ENCODE data around the gene ZNF311. TPM values are rescaled to one million over a fixed set of nuclear protein-coding genes. Genes with fewer than 3 reads are reported as not detected.
"Not testable (repeated sequence)": the region's sequence is repeated elsewhere in the genome, so short reads cannot be mapped to it uniquely, and the experiment has no call there.

ZNF311 gene
- total RNA-seq, 2 experiments from 2014 or later: 0.25 to 0.31 TPM

DNA sequence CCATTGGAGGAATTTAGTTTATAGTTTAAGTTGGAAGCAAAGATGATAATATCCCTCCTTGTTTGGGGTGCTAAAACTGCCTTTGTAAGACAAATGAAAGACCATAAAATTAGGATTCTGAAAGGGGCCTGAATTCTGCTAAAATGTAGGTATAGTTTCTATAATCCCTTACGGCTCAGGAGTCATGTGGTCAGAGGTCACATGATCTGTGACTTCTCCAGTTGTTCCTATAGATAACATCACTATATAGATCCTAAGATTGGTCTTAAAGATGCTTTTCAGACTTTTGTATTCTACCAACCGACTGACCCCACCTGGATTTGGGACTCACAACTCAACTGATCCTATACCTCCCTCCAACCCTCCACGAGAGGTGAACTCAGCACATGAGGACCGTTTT lies 36.6 kb downstream of the ZNF311 start:
- Histone ChIP-seq H3K27ac (ENCODE audit: low read depth in 1 of 2, low read length in 2 of 2) (no peak overlapping the region), H3K4me3 (ENCODE audit: low read length) (no peak overlapping the region), H3K4me1 (ENCODE audit: insufficient read depth, low read length) (no peaks in the 10 kb centered on the region), H3K27me3 (ENCODE audit: control insufficient read depth in 1 of 2, insufficient read depth in 2 of 2, low read length in 2 of 2) (peaks cover 0 to 2% of the 10 kb centered on the region in 2 experiments), H3K36me3 (ENCODE audit: insufficient read depth, low read length) (no peaks in the 10 kb centered on the region), H3K9me3 (ENCODE audit: control insufficient read depth in 1 of 2, insufficient read depth in 1 of 2, low read length in 2 of 2) (peaks cover 7 to 12% of the 10 kb centered on the region in 2 experiments)
- no peak for DNase-seq
- Mint-ChIP-seq H3K4me1 (ENCODE audit: low read depth) (no peaks in the 10 kb centered on the region), H3K27ac (no peak overlapping the region), H3K9me3 (peaks cover 7% of the 10 kb centered on the region), H3K4me3 (no peak overlapping the region), H3K36me3 (ENCODE audit: low read depth) (no peaks in the 10 kb centered on the region), H3K27me3 (peaks cover 24% of the 10 kb centered on the region)
- ChIA-PET CTCF (no interaction called here), POLR2A (no interaction called here)
- intact Hi-C loops (cut with DNase I, micrococcal nuclease): no loop called here
- TF ChIP-seq, protein P1, sequence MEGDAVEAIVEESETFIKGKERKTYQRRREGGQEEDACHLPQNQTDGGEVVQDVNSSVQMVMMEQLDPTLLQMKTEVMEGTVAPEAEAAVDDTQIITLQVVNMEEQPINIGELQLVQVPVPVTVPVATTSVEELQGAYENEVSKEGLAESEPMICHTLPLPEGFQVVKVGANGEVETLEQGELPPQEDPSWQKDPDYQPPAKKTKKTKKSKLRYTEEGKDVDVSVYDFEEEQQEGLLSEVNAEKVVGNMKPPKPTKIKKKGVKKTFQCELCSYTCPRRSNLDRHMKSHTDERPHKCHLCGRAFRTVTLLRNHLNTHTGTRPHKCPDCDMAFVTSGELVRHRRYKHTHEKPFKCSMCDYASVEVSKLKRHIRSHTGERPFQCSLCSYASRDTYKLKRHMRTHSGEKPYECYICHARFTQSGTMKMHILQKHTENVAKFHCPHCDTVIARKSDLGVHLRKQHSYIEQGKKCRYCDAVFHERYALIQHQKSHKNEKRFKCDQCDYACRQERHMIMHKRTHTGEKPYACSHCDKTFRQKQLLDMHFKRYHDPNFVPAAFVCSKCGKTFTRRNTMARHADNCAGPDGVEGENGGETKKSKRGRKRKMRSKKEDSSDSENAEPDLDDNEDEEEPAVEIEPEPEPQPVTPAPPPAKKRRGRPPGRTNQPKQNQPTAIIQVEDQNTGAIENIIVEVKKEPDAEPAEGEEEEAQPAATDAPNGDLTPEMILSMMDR (IDR thresholded peaks at IDR 0.05): no peak
- no peak for ATAC-seq (ENCODE audit: poor library complexity)

DNA sequence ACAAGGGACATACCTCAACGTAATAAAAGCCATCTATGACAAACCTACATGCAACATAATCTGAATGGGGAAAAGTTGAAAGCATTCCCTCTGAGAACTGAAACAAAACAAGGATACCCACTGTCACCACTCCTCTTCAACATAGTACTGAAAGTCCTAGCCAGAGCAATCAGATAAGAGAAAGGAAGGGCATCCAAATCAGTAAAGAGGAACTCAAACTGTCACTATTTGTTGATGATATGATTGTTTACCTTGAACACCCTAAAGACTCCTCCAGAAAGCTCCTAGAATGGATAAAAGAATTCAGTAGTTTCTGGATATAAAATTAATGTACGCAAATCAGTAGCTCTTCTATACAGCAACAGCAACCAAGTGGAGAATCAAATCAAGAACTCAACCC lies 39.4 kb downstream of the ZNF311 start:
- POLR2A ChIA-PET: no interaction called here
- no peak for ATAC-seq (ENCODE audit: poor library complexity)

DNA sequence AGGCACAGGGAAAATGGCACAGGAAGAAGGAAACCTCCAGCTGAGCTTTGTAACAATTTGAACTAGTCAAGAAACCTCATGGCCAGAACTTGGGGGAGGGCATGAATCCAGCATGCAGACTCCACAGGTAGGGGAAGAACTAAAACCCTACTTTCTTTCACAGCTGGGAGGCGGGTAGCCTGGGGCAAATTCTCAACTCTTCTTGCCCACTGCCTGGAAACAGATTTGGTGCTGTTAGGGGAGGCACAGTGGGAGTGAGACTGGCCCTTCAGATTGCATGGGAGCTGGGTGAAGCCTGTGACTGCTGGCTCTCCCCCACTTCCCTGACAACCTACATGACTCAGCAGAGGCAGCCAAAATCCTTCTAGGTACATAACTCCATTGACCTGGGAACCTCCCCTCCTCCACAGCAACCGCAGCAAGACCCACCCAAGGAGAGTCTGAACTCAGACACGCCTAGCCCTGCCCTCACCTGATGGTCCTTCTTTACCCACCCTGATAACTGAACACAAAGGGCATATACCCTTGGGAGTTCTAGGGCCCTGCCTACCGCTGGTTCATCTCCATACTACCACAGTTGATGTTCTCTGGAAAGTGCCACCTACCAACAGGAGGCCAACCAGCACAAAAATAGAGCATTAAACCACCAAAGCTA lies 44.1 kb downstream of the ZNF311 start:
- ATAC-seq (ENCODE audit: poor library complexity) (no peak), DNase-seq (no peak)
- no peaks in the 10 kb centered on the region for H3K4me1 ChIP-seq (ENCODE audit: insufficient read depth, low read length)
- intact Hi-C loops (cut with DNase I, micrococcal nuclease): no loop called here
- no peaks in the 10 kb centered on the region for H3K36me3 ChIP-seq (ENCODE audit: insufficient read depth, low read length)
- H3K4me3 Mint-ChIP-seq: no peak overlapping the region
- TF ChIP-seq, protein P1 (IDR thresholded peaks at IDR 0.05): no peak
- no peak overlapping the region for H3K27ac Mint-ChIP-seq
- peaks cover 4 to 12% of the 10 kb centered on the region in 2 experiments for H3K27me3 ChIP-seq (ENCODE audit: control insufficient read depth in 1 of 2, insufficient read depth in 2 of 2, low read length in 2 of 2)
- no peaks in the 10 kb centered on the region for H3K9me3 Mint-ChIP-seq
- ChIA-PET CTCF (no interaction called here), POLR2A (no interaction called here)
- H3K4me3 ChIP-seq (ENCODE audit: low read length): no peak overlapping the region
- H3K9me3 ChIP-seq (ENCODE audit: control insufficient read depth in 1 of 2, insufficient read depth in 1 of 2, low read length in 2 of 2): no peaks in the 10 kb centered on the region
- peaks cover 65% of the 10 kb centered on the region for H3K27me3 Mint-ChIP-seq
- H3K27ac ChIP-seq (ENCODE audit: low read depth in 1 of 2, low read length in 2 of 2): no peak overlapping the region
- H3K4me1 Mint-ChIP-seq (ENCODE audit: low read depth): no peaks in the 10 kb centered on the region
- no peaks in the 10 kb centered on the region for H3K36me3 Mint-ChIP-seq (ENCODE audit: low read depth)

More for the DNA sequence above, 39.4 kb downstream of the ZNF311 start:
- Histone ChIP-seq H3K27ac (ENCODE audit: low read depth in 1 of 2, low read length in 2 of 2) (no peak overlapping the region), H3K27me3 (ENCODE audit: control insufficient read depth in 1 of 2, insufficient read depth in 2 of 2, low read length in 2 of 2) (peaks cover 0 to 5% of the 10 kb centered on the region in 2 experiments), H3K36me3 (ENCODE audit: insufficient read depth, low read length) (no peaks in the 10 kb centered on the region), H3K4me1 (ENCODE audit: insufficient read depth, low read length) (no peaks in the 10 kb centered on the region), H3K4me3 (ENCODE audit: low read length) (no peak overlapping the region), H3K9me3 (ENCODE audit: control insufficient read depth in 1 of 2, insufficient read depth in 1 of 2, low read length in 2 of 2) (peaks cover 7 to 12% of the 10 kb centered on the region in 2 experiments)
- Mint-ChIP-seq H3K27me3 (peaks cover 44% of the 10 kb centered on the region), H3K4me3 (no peak overlapping the region), H3K9me3 (peaks cover 7% of the 10 kb centered on the region), H3K27ac (no peak overlapping the region), H3K36me3 (ENCODE audit: low read depth) (no peaks in the 10 kb centered on the region), H3K4me1 (ENCODE audit: low read depth) (no peaks in the 10 kb centered on the region)
- no peak for DNase-seq
- CTCF ChIA-PET: no interaction called here
- TF ChIP-seq, protein P1 (IDR thresholded peaks at IDR 0.05): no peak
- intact Hi-C loops (cut with DNase I, micrococcal nuclease): no loop called here

DNA sequence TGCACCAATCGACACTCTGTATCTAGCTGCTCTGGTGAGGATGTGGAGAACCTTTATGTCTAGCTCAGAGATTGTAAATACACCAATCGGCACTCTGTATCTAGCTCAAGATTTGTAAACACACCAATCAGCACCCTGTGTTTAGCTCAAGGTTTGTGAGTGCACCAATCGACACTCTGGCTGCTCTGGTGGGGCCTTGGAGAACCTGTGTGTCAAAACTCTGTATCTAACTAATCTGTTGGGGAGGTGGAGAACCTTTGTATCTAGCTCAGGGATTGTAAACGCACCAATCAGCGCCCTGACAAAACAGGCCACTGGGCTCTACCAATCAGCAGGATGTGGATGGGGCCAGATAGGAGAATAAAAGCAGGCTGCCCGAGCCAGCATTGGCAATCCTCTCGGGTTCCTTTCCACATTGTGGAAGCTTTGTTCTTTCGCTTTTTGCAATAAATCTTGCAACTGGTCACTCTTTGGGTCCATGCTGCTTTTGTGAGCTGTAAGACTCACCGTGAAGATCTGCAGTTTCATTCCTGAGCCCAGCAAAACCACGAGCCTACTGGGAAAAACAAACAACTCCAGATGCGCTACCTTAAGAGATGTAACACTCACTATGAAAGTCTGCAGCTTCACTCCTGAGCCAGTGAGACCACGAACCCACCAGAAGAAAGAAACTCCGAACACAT lies 46.4 kb downstream of the ZNF311 start:
- peaks cover 58% of the 10 kb centered on the region for H3K27me3 Mint-ChIP-seq
- H3K9me3 Mint-ChIP-seq; H3K4me3 ChIP-seq (ENCODE audit: low read length); intact Hi-C loops (cut with DNase I, micrococcal nuclease); H3K27ac ChIP-seq (ENCODE audit: low read depth in 1 of 2, low read length in 2 of 2); H3K27ac Mint-ChIP-seq; H3K36me3 ChIP-seq (ENCODE audit: insufficient read depth, low read length); ATAC-seq (ENCODE audit: poor library complexity); POLR2A ChIA-PET; H3K36me3 Mint-ChIP-seq (ENCODE audit: low read depth); DNase-seq; H3K4me3 Mint-ChIP-seq; H3K9me3 ChIP-seq (ENCODE audit: control insufficient read depth in 1 of 2, insufficient read depth in 1 of 2, low read length in 2 of 2); CTCF ChIA-PET: not testable (repeated sequence)
- Histone ChIP-seq H3K4me1 (ENCODE audit: insufficient read depth, low read length) (peaks cover 10% of the 10 kb centered on the region), H3K27me3 (ENCODE audit: control insufficient read depth in 1 of 2, insufficient read depth in 2 of 2, low read length in 2 of 2) (peaks cover 4 to 10% of the 10 kb centered on the region in 2 experiments)
- peaks cover 18% of the 10 kb centered on the region for H3K4me1 Mint-ChIP-seq (ENCODE audit: low read depth)

DNA sequence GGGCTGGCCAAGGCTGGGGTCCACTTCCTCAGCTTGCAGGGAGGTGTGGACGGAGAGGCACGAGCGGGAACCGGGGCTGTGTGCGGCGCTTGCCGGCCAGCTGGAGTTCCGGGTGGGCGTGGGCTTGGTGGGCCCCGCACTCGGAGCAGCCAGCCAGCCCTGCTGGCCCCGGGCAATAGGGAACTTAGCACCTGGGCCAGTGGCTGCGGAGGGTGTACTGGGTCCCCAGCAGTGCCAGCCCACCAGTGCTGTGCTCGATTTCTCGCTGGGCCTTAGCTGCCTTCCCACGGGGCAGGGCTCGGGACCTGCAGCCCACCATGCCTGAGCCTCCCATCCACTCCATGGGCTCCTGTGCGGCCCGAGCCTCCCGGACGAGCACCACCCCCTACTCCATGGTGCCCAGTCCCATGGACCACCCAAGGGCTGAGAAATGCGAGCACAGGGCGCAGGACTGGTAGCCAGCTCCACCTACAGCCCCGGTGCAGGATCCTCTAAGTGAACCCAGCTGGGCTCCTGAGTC lies 47.3 kb downstream of the ZNF311 start:
- H3K36me3 ChIP-seq (ENCODE audit: insufficient read depth, low read length); H3K27ac ChIP-seq (ENCODE audit: low read depth in 1 of 2, low read length in 2 of 2); POLR2A ChIA-PET: not testable (repeated sequence)

More for the DNA sequence above, 47.3 kb downstream of the ZNF311 start:
- H3K4me3 ChIP-seq (ENCODE audit: low read length); H3K9me3 ChIP-seq (ENCODE audit: control insufficient read depth in 1 of 2, insufficient read depth in 1 of 2, low read length in 2 of 2); H3K9me3 Mint-ChIP-seq; H3K27ac Mint-ChIP-seq; CTCF ChIA-PET; intact Hi-C loops (cut with DNase I, micrococcal nuclease); DNase-seq; ATAC-seq (ENCODE audit: poor library complexity); H3K4me3 Mint-ChIP-seq: not testable (repeated sequence)
- Mint-ChIP-seq H3K27me3 (peaks cover 62% of the 10 kb centered on the region), H3K36me3 (ENCODE audit: low read depth) (peaks cover 10% of the 10 kb centered on the region), H3K4me1 (ENCODE audit: low read depth) (peaks cover 26% of the 10 kb centered on the region)
- peaks cover 4 to 10% of the 10 kb centered on the region in 2 experiments for H3K27me3 ChIP-seq (ENCODE audit: control insufficient read depth in 1 of 2, insufficient read depth in 2 of 2, low read length in 2 of 2)
- peaks cover 15% of the 10 kb centered on the region for H3K4me1 ChIP-seq (ENCODE audit: insufficient read depth, low read length)
